HEK293 (cell line): ENCODE data around the gene PDE4D.

ENCODE experiments used
- CTCF ChIA-PET: fragments of 350-600 bp; formaldehyde crosslinking; extraction: SDS; loops from one replicate; lab custom pipeline; 2021; ENCODE audit warnings: antibody characterized with exemption; lab: Yijun Ruan, JAX
- POLR2A ChIA-PET: fragments of 300-600 bp; formaldehyde crosslinking; extraction: SDS; loops from one replicate; lab custom pipeline; 2020; ENCODE audit warnings: antibody characterized with exemption, inconsistent platforms; lab: Yijun Ruan, JAX
- H3K27ac ChIP-seq: fragments of 200-500 bp; sonication (Bioruptor generic); 2 replicates; pipeline ENCODE4 v1.5.1; 2014; ENCODE audit warnings: low read depth, low read length, control low read depth, inconsistent platforms; ENCODE audit errors: extremely low read depth
- H3K36me3 ChIP-seq, 2 experiments: fragments of 200-500 bp in 1 of 2; sonication (Bioruptor generic) in 1 of 2; 1 replicate in 1 of 2; 2 replicates in 1 of 2; pipeline ENCODE4 v1.5.1; 2014 to 2017; ENCODE audit warnings: inconsistent platforms in 2 of 2, low read length in 2 of 2; ENCODE audit not compliant: control insufficient read depth in 2 of 2, insufficient read depth in 1 of 2
- H3K4me1 ChIP-seq: fragments of 200-500 bp; sonication (Bioruptor generic); 2 replicates; pipeline ENCODE4 v1.5.1; 2014; ENCODE audit warnings: mild to moderate bottlenecking, low read length, inconsistent platforms; ENCODE audit not compliant: control insufficient read depth, insufficient read depth
- H3K4me3 ChIP-seq: 2 replicates; pipeline ENCODE4 v1.5.1; 2011; ENCODE audit warnings: low read depth, mild to moderate bottlenecking, control low read depth, low read length, moderate library complexity
- H3K9me3 ChIP-seq: fragments of 200-500 bp; sonication (Bioruptor generic); 2 replicates; pipeline ENCODE4 v1.5.1; 2014; ENCODE audit warnings: low read depth, low read length, inconsistent platforms; ENCODE audit not compliant: control insufficient read depth, insufficient read depth
- MYNN ChIP-seq: fragments of 450-650 bp; formaldehyde crosslinking; IDR thresholded peaks from 2 replicates; pipeline ENCODE4 v1.5.1; 2016; ENCODE audit warnings: missing biosample characterization, missing genetic modification characterization, borderline replicate concordance
- OSR2 ChIP-seq: fragments of 450-650 bp; formaldehyde crosslinking; IDR thresholded peaks from 2 replicates; pipeline ENCODE4 v1.5.1; 2016; ENCODE audit warnings: missing biosample characterization, missing genetic modification characterization
- SP3 ChIP-seq: fragments of 450-650 bp; formaldehyde crosslinking; IDR thresholded peaks from 2 replicates; pipeline ENCODE4 v1.5.1; 2016; ENCODE audit warnings: missing biosample characterization, missing genetic modification characterization
- ZBTB17 ChIP-seq: fragments of 450-650 bp; formaldehyde crosslinking; IDR thresholded peaks from 2 replicates; pipeline ENCODE4 v1.5.1; 2016; ENCODE audit warnings: missing biosample characterization, missing genetic modification characterization
- ZBTB7A ChIP-seq: fragments of 450-650 bp; formaldehyde crosslinking; IDR thresholded peaks from 2 replicates; pipeline ENCODE4 v1.5.1; 2016; ENCODE audit warnings: low read depth, missing biosample characterization, missing genetic modification characterization
- ZIC2 ChIP-seq: fragments of 450-650 bp; formaldehyde crosslinking; IDR thresholded peaks from 2 replicates; pipeline ENCODE4 v1.5.1; 2016; ENCODE audit warnings: missing biosample characterization, missing genetic modification characterization
- ZNF155 ChIP-seq: fragments of 450-650 bp; formaldehyde crosslinking; IDR thresholded peaks from 2 replicates; pipeline ENCODE4 v1.5.1; 2016; ENCODE audit warnings: missing biosample characterization, missing genetic modification characterization
- ZNF266 ChIP-seq: fragments of 450-650 bp; formaldehyde crosslinking; IDR thresholded peaks from 2 replicates; pipeline ENCODE4 v1.5.1; 2016; ENCODE audit warnings: missing biosample characterization, missing genetic modification characterization, low read depth
- ZNF292 ChIP-seq: fragments of 450-650 bp; formaldehyde crosslinking; IDR thresholded peaks from 2 replicates; pipeline ENCODE4 v1.5.1; 2016; ENCODE audit warnings: low read depth, missing biosample characterization, missing genetic modification characterization, borderline replicate concordance
- ZNF311 ChIP-seq: fragments of 450-650 bp; formaldehyde crosslinking; IDR thresholded peaks from 2 replicates; pipeline ENCODE4 v1.5.1; 2017; ENCODE audit warnings: missing biosample characterization, missing genetic modification characterization, borderline replicate concordance
- ZNF324 ChIP-seq: fragments of 450-650 bp; formaldehyde crosslinking; IDR thresholded peaks from 2 replicates; pipeline ENCODE4 v1.5.1; 2016; ENCODE audit warnings: missing biosample characterization, missing genetic modification characterization
- ZNF350 ChIP-seq: fragments of 450-650 bp; formaldehyde crosslinking; IDR thresholded peaks from 2 replicates; pipeline ENCODE4 v1.5.0; 2017; ENCODE audit warnings: missing biosample characterization, mild to moderate bottlenecking, missing genetic modification characterization
- ZNF473 ChIP-seq: fragments of 450-650 bp; formaldehyde crosslinking; IDR thresholded peaks from 2 replicates; pipeline ENCODE4 v1.5.1; 2017; ENCODE audit warnings: missing biosample characterization, missing genetic modification characterization
- ZNF624 ChIP-seq: fragments of 450-650 bp; formaldehyde crosslinking; IDR thresholded peaks from 2 replicates; pipeline ENCODE4 v1.5.1; 2017; ENCODE audit warnings: missing biosample characterization, missing genetic modification characterization
- ZNF707 ChIP-seq: fragments of 450-650 bp; formaldehyde crosslinking; IDR thresholded peaks from 2 replicates; pipeline ENCODE4 v1.5.1; 2016; ENCODE audit warnings: missing biosample characterization, missing genetic modification characterization
- ZNF768 ChIP-seq: fragments of 450-650 bp; formaldehyde crosslinking; IDR thresholded peaks from 2 replicates; pipeline ENCODE4 v1.5.1; 2018; ENCODE audit warnings: missing biosample characterization, mild to moderate bottlenecking, missing genetic modification characterization
- ZNF792 ChIP-seq: fragments of 450-650 bp; formaldehyde crosslinking; IDR thresholded peaks from 2 replicates; pipeline ENCODE4 v1.5.1; 2016; ENCODE audit warnings: missing biosample characterization, missing genetic modification characterization
- TF ChIP-seq, protein P1 (sequence below): fragments of 450-650 bp; formaldehyde crosslinking; IDR thresholded peaks from 2 replicates; pipeline ENCODE4 v1.5.1; 2016; ENCODE audit warnings: missing biosample characterization, missing genetic modification characterization
- TF ChIP-seq, protein P2 (sequence below): fragments of 450-650 bp; formaldehyde crosslinking; IDR thresholded peaks from 2 replicates; pipeline ENCODE4 v1.5.1; 2017; ENCODE audit warnings: missing biosample characterization, missing genetic modification characterization
- TF ChIP-seq, protein P3 (sequence below): fragments of 450-650 bp; formaldehyde crosslinking; IDR thresholded peaks from 2 replicates; pipeline ENCODE4 v1.5.1; 2016; ENCODE audit warnings: missing biosample characterization, missing genetic modification characterization
- TF ChIP-seq, protein P4 (sequence below): fragments of 450-650 bp; formaldehyde crosslinking; IDR thresholded peaks from 2 replicates; pipeline ENCODE4 v1.5.1; 2016; ENCODE audit warnings: missing biosample characterization, missing genetic modification characterization
- TF ChIP-seq, protein P5 (sequence below): fragments of 450-650 bp; formaldehyde crosslinking; IDR thresholded peaks from 2 replicates; pipeline ENCODE4 v1.5.1; 2017; ENCODE audit warnings: missing biosample characterization, missing genetic modification characterization

PDE4D gene

DNA sequence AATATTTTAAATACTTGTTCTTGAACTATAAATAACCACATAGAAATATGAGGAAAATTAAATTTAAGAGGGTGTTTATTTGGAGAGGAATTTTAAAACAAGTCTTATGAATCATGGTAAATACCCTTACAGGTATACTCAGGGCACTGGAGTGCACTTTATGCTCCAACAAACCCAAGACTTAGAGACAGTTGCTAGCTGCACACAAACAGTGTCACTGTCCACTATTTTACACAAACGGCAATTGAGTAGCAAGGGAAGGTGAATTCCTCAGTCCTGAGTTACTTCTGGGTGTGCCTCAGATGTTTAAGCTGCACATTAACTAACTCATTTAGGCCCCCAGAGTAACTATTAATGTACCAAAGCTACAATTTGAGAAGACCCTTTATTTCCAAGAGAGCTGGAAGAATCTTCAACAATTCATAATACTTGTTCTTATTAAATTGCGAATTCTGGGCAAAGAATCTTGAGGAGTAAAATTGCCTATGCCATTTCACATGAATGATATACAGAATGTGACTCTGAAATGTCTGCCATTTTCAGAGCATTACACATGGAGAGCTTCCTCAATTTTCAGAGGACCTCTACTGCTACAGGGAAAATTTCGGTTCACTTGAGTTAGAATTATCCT, 371.2 kb downstream of the PDE4D start (continued):
- TF ChIP-seq ZNF350 (tag by site-specific recombination), result no peak
- TF ChIP-seq ZNF292, result no peak
- TF ChIP-seq OSR2 (tag by site-specific recombination), result no peak
- TF ChIP-seq, protein P1, sequence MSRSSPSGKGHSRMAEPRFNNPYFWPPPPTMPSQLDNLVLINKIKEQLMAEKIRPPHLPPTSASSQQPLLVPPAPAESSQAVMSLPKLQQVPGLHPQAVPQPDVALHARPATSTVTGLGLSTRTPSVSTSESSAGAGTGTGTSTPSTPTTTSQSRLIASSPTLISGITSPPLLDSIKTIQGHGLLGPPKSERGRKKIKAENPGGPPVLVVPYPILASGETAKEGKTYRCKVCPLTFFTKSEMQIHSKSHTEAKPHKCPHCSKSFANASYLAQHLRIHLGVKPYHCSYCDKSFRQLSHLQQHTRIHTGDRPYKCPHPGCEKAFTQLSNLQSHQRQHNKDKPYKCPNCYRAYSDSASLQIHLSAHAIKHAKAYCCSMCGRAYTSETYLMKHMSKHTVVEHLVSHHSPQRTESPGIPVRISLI, result no peak
- no peak for TF ChIP-seq ZNF473 (tag by site-specific recombination)
- no peak for TF ChIP-seq ZIC2
- no peak for TF ChIP-seq ZBTB17
- TF ChIP-seq ZNF311 (tag by site-specific recombination), result no peak
- TF ChIP-seq ZNF155, result no peak

DNA sequence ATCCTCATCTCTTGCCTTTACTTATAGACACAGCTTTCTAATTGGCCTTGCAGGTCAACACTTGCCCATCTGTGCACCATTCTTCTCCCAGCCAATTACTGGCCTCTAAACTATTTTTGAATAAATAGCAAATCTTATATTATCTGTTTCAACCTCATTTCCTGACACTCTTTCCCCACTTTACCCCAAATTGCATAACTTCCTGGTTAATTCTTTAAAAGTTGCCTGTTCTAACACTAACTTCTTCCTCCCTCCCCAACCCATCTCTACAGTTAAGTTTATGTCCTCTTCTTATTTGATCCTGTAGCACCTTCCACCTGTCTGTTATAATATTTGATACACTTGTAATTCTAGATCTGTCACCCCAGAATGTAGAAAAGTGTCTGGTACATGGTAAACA, 372.1 kb downstream of the PDE4D start:
- H3K9me3 ChIP-seq, result no peaks in the 10 kb centered on the region
- no peak overlapping the region for H3K27ac ChIP-seq
- TF ChIP-seq ZNF324 (tag by site-specific recombination) (no peak), SP3 (tag by site-specific recombination) (no peak), ZNF624 (tag by site-specific recombination) (no peak), ZNF266 (tag by site-specific recombination) (no peak), MYNN (tag by site-specific recombination) (no peak)
- TF ChIP-seq, protein P2, sequence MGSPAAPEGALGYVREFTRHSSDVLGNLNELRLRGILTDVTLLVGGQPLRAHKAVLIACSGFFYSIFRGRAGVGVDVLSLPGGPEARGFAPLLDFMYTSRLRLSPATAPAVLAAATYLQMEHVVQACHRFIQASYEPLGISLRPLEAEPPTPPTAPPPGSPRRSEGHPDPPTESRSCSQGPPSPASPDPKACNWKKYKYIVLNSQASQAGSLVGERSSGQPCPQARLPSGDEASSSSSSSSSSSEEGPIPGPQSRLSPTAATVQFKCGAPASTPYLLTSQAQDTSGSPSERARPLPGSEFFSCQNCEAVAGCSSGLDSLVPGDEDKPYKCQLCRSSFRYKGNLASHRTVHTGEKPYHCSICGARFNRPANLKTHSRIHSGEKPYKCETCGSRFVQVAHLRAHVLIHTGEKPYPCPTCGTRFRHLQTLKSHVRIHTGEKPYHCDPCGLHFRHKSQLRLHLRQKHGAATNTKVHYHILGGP (tag by site-specific recombination), result no peak
- TF ChIP-seq, protein P3, sequence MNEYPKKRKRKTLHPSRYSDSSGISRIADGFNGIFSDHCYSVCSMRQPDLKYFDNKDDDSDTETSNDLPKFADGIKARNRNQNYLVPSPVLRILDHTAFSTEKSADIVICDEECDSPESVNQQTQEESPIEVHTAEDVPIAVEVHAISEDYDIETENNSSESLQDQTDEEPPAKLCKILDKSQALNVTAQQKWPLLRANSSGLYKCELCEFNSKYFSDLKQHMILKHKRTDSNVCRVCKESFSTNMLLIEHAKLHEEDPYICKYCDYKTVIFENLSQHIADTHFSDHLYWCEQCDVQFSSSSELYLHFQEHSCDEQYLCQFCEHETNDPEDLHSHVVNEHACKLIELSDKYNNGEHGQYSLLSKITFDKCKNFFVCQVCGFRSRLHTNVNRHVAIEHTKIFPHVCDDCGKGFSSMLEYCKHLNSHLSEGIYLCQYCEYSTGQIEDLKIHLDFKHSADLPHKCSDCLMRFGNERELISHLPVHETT (tag by site-specific recombination), result no peak
- TF ChIP-seq, protein P4, sequence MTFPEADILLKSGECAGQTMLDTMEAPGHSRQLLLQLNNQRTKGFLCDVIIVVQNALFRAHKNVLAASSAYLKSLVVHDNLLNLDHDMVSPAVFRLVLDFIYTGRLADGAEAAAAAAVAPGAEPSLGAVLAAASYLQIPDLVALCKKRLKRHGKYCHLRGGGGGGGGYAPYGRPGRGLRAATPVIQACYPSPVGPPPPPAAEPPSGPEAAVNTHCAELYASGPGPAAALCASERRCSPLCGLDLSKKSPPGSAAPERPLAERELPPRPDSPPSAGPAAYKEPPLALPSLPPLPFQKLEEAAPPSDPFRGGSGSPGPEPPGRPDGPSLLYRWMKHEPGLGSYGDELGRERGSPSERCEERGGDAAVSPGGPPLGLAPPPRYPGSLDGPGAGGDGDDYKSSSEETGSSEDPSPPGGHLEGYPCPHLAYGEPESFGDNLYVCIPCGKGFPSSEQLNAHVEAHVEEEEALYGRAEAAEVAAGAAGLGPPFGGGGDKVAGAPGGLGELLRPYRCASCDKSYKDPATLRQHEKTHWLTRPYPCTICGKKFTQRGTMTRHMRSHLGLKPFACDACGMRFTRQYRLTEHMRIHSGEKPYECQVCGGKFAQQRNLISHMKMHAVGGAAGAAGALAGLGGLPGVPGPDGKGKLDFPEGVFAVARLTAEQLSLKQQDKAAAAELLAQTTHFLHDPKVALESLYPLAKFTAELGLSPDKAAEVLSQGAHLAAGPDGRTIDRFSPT (tag by site-specific recombination), result no peak
- no peaks in the 10 kb centered on the region for H3K4me1 ChIP-seq
- no peak overlapping the region for H3K4me3 ChIP-seq
- CTCF ChIA-PET, result interaction anchor here (1.4 kb wide), 1 partner anchor 13 kb away, joined by 3 read pairs; no protein-coding TSS in a partner anchor
- no peaks in the 10 kb centered on the region for H3K36me3 ChIP-seq
- POLR2A ChIA-PET, result no interaction called here

DNA sequence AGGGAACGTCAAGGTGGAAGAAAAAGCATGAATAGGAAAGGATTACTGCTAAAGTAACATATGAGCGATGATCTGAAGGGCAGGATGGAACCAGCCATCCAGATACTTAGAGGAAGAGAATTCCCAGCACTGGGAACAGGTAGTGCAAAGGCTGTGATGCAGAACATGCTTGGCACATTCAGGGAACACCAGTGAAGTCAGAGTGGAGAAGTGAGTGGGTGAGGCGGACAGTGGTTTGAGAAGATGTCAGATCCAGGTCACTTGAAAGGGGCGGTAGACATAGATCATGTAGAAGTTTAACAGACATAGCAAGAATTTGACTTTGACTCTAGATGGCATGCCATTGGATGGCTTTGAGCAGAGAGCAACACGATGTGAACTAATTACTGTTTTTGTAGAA, 374.2 kb downstream of the PDE4D start:
- Histone ChIP-seq H3K27ac (no peak overlapping the region), H3K36me3 (no peaks in the 10 kb centered on the region), H3K4me3 (no peak overlapping the region), H3K4me1 (no peaks in the 10 kb centered on the region), H3K9me3 (no peaks in the 10 kb centered on the region)
- ChIA-PET POLR2A (no interaction called here), CTCF (interaction anchor here (0.7 kb wide), 1 partner anchor 283 kb away, joined by 4 read pairs; no protein-coding TSS in a partner anchor)
- TF ChIP-seq, protein P4 (tag by site-specific recombination), result no peak
- TF ChIP-seq, protein P5, sequence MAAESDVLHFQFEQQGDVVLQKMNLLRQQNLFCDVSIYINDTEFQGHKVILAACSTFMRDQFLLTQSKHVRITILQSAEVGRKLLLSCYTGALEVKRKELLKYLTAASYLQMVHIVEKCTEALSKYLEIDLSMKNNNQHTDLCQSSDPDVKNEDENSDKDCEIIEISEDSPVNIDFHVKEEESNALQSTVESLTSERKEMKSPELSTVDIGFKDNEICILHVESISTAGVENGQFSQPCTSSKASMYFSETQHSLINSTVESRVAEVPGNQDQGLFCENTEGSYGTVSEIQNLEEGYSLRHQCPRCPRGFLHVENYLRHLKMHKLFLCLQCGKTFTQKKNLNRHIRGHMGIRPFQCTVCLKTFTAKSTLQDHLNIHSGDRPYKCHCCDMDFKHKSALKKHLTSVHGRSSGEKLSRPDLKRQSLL, result no peak
- TF ChIP-seq ZBTB7A (no peak), ZNF792 (tag by site-specific recombination) (no peak), ZNF707 (tag by site-specific recombination) (no peak), ZNF768 (no peak)
